GM12878 (cell line): ENCODE data around the gene MICAL3. TPM values are rescaled to one million over a fixed set of nuclear protein-coding genes. Genes with fewer than 3 reads are reported as not detected.

Source experiments
- ATAC-seq: fragments of 200-7000 bp; cut with Tn5 transposase; 3 replicates; pipeline ENCODE4 v1.9.1; 2020; ENCODE audit warnings: mild to moderate bottlenecking, moderate library complexity
- BruUV-seq: library from RNA; stranded (reverse); fragments of 400-500 nt; replicated peaks from 2 replicates; lab custom pipeline; 2021; lab: Mats Ljungman, UMichigan
- CTCF ChIA-PET: fragments of 300-600 bp; sonication (Branson Sonifier 250); formaldehyde crosslinking; extraction: SDS; loops from one replicate; lab custom pipeline; 2021; ENCODE audit warnings: inconsistent platforms; lab: Yijun Ruan, JAX
- POLR2A ChIA-PET: fragments of 350-600 bp; formaldehyde crosslinking; extraction: SDS; loops from one replicate; lab custom pipeline; 2021; ENCODE audit warnings: inconsistent platforms; lab: Charles Lee
- RAD21 ChIA-PET: fragments of 300-600 bp; sonication (Branson Sonifier 250); formaldehyde crosslinking; loops from one replicate; lab custom pipeline; 2023; ENCODE audit warnings: antibody characterized with exemption; ENCODE audit not compliant: unreplicated experiment; lab: Charles Lee
- SMC1A ChIA-PET: fragments of 300-600 bp; sonication (Branson Sonifier 250); formaldehyde crosslinking; loops from one replicate; lab custom pipeline; 2023; ENCODE audit not compliant: unreplicated experiment, uncharacterized antibody; lab: Charles Lee
- DNase-seq: peaks from one replicate; pipeline ENCODE4 v3.0.0-alpha.2; 2011; ENCODE audit warnings: low read depth, low spot score
- FAIRE-seq: peaks from 3 replicates; lab custom pipeline; 2011; peaks lifted over from hg19 to GRCh38; lab: Jason Lieb, UNC
- H2AFZ ChIP-seq: 2 replicates; pipeline ENCODE4 v1.6.0; 2011; ENCODE audit warnings: low read depth, low read length, control low read depth; ENCODE audit not compliant: control insufficient read depth
- H3K27ac ChIP-seq: 2 replicates; pipeline ENCODE4 v1.5.1; 2011; ENCODE audit warnings: control low read depth; ENCODE audit not compliant: control insufficient read depth, insufficient read depth
- H3K27me3 ChIP-seq, 2 experiments: replicated peaks in 1 of 2; 2 replicates each; pipeline versions ENCODE4 v1.6.0 to v1.6.1; 2011; ENCODE audit warnings: low read length in 1 of 2; ENCODE audit not compliant: control insufficient read depth in 2 of 2, insufficient read depth in 2 of 2
- H3K36me3 ChIP-seq, 2 experiments: 2 replicates each; pipeline ENCODE4 v1.5.1; 2011; ENCODE audit warnings: low read length in 1 of 2; ENCODE audit not compliant: control insufficient read depth in 2 of 2, insufficient read depth in 2 of 2
- H3K4me1 ChIP-seq: 2 replicates; pipeline ENCODE4 v1.6.1; 2011; ENCODE audit warnings: mild to moderate bottlenecking, low read length, moderate library complexity, mixed read lengths; ENCODE audit not compliant: control insufficient read depth, insufficient read depth
- H3K4me2 ChIP-seq: 2 replicates; pipeline ENCODE4 v1.6.0; 2011; ENCODE audit warnings: control low read depth; ENCODE audit not compliant: control insufficient read depth, insufficient read depth
- H3K4me3 ChIP-seq: fragments of 200-600 bp; sonication (generic); 2 replicates; pipeline ENCODE4 v1.5.1; 2016
- H3K79me2 ChIP-seq: 2 replicates; pipeline ENCODE4 v1.6.0; 2011; ENCODE audit warnings: low read length; ENCODE audit not compliant: control insufficient read depth, insufficient read depth
- H3K9ac ChIP-seq: 2 replicates; pipeline ENCODE4 v1.8.0; 2011; ENCODE audit warnings: low read length, control low read depth, mixed read lengths; ENCODE audit not compliant: control insufficient read depth, insufficient read depth
- H3K9me3 ChIP-seq: replicated peaks from 3 replicates; pipeline ENCODE4 v1.5.1; 2011; ENCODE audit warnings: mild to moderate bottlenecking, low read length; ENCODE audit not compliant: control insufficient read depth, insufficient read depth
- H4K20me1 ChIP-seq: 2 replicates; pipeline ENCODE4 v1.6.0; 2011; ENCODE audit not compliant: control insufficient read depth, insufficient read depth
- CEBPB ChIP-seq, 2 experiments: fragments of 150-350 bp in 1 of 2; IDR thresholded peaks; 2 replicates each; pipeline ENCODE4 v1.6.1; 2012 to 2014; ENCODE audit warnings: low read depth in 2 of 2, low read length in 2 of 2, borderline replicate concordance in 1 of 2, inconsistent platforms in 1 of 2
- CUX1 ChIP-seq: IDR thresholded peaks from 2 replicates; pipeline ENCODE4 v1.6.1; 2012; ENCODE audit warnings: improper control_type of control experiment, low read depth, low read length; ENCODE audit not compliant: insufficient replicate concordance
- ELK1 ChIP-seq: IDR thresholded peaks from 2 replicates; pipeline ENCODE4 v1.6.1; 2012; ENCODE audit warnings: low read depth, low read length, improper control_type of control experiment
- EP300 ChIP-seq, 2 experiments: fragments of 150-350 bp in 1 of 2; IDR thresholded peaks; 2 replicates each; pipeline ENCODE4 v1.6.1; 2011 to 2012; ENCODE audit warnings: low read depth in 2 of 2, low read length in 2 of 2, borderline replicate concordance in 1 of 2, improper control_type of control experiment in 1 of 2, inconsistent platforms in 1 of 2; ENCODE audit not compliant: control insufficient read depth in 1 of 2
- FOXK2 ChIP-seq: fragments of 450-650 bp; IDR thresholded peaks from 2 replicates; pipeline ENCODE4 v1.6.1; 2017; ENCODE audit warnings: mild to moderate bottlenecking, moderate library complexity
- FOXM1 ChIP-seq: IDR thresholded peaks from 2 replicates; pipeline ENCODE4 v1.6.1; 2012; ENCODE audit warnings: low read depth, mild to moderate bottlenecking, inconsistent platforms, low read length, moderate library complexity
- MAX ChIP-seq: IDR thresholded peaks from 2 replicates; pipeline ENCODE4 v1.6.1; 2012; ENCODE audit warnings: low read depth, low read length, improper control_type of control experiment
- PAX8 ChIP-seq: fragments of 450-650 bp; IDR thresholded peaks from 2 replicates; pipeline ENCODE4 v1.6.1; 2017; ENCODE audit warnings: mild to moderate bottlenecking, moderate library complexity
- PKNOX1 ChIP-seq: fragments of 450-650 bp; IDR thresholded peaks from 2 replicates; pipeline ENCODE4 v1.6.1; 2016; ENCODE audit warnings: mild to moderate bottlenecking
- POU2F2 ChIP-seq: IDR thresholded peaks from 3 replicates; pipeline ENCODE4 v1.6.1; 2011; ENCODE audit warnings: low read depth, mild to moderate bottlenecking, low read length, borderline replicate concordance
- RAD51 ChIP-seq: fragments of 450-650 bp; IDR thresholded peaks from 2 replicates; pipeline ENCODE4 v1.6.1; 2016; ENCODE audit warnings: moderate library complexity, mild to moderate bottlenecking, inconsistent platforms
- STAT1 ChIP-seq: fragments of 450-650 bp; conservative IDR thresholded peaks from 2 replicates; pipeline ENCODE4 v1.6.1; 2014; ENCODE audit warnings: antibody characterized with exemption, mild to moderate bottlenecking
- STAT3 ChIP-seq: IDR thresholded peaks from 2 replicates; pipeline ENCODE4 v1.6.1; 2011; ENCODE audit warnings: low read depth, low read length, improper control_type of control experiment
- TCF7 ChIP-seq: IDR thresholded peaks from 2 replicates; pipeline ENCODE4 v1.6.1; 2014; ENCODE audit warnings: antibody characterized with exemption, borderline replicate concordance
- ZNF24 ChIP-seq: fragments of 450-650 bp; IDR thresholded peaks from 2 replicates; pipeline ENCODE4 v1.6.1; 2017; ENCODE audit warnings: antibody characterized with exemption, mild to moderate bottlenecking
- WGBS: methylation state at CpG from one replicate; pipeline ENCODE4 v1.1.6; 2016; ENCODE audit warnings: low lambda C conversion rate; ENCODE audit not compliant: insufficient replicate concordance, insufficient coverage; ENCODE audit errors: missing lambda C conversion rate; 5-methylcytosine and 5-hydroxymethylcytosine counted together
- in situ Hi-C: fragments of 300-500 bp; cut with MboI; formaldehyde crosslinking; loops from 9 replicates; pipeline ENCODE4 v1.14.3; 2018; ENCODE audit warnings: mixed read lengths
- intact Hi-C: fragments of 100-400 bp; cut with micrococcal nuclease; formaldehyde crosslinking; loops from one replicate; pipeline ENCODE4 v1.14.2; 2022; ENCODE audit not compliant: unreplicated experiment
- polyA plus RNA-seq, 11 experiments: library from polyadenylated mRNA; depleted of rRNA in 4 of 11; unstranded in 6 of 11; stranded (reverse) in 5 of 11; fragments of >200 nt; fragmentation: Nextera tagmentation in 4 of 11; fragmentation: Illumina TruSeq in 1 of 11; extraction: Ambion mirVana in 4 of 11; extraction: Trizol in 1 of 11; gene quantifications; 1 replicate in 1 of 11; 2 replicates in 10 of 11; pipeline versions ENCODE4 v1.2.1 to v1.2.3, GENCODE V29; 2011 to 2016; ENCODE audit warnings: inconsistent platforms in 2 of 11, missing spikeins in 2 of 11, low read depth in 1 of 11
- total RNA-seq, 4 experiments: library from RNA; depleted of rRNA in 3 of 4; stranded (reverse); fragments of >200 nt in 3 of 4; fragmentation: Illumina TruSeq in 1 of 4; extraction: Trizol in 1 of 4; gene quantifications; 2 replicates each; pipeline versions ENCODE4 v1.2.1 to v1.2.3, GENCODE V29; 2013 to 2021

Gene MICAL3
- total and polyA plus RNA-seq, 10 of the 15 experiments (the other 5 are each of a cell fraction or from before 2014, with no cell fraction given) = 2.6 to 92.2 (median 24.0) TPM

DNA sequence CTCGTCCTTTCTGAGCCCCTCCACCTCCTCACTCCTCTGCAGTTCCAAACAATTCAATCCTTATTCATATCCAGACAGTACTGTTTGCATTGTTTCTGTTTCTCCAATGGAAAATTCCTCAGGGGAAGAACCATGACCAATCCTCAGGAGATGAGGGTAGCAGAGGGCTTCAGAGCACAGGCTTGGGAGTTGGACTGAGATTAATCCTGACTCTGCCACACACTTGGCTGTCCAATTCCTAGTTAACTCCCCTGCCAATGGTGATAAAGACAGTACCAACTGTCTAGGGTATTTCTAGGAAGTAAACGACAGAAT lies 58.0 kb downstream of the MICAL3 start:
- H3K4me3 ChIP-seq = no peak overlapping the region
- no peak for DNase-seq
- no peaks in the 10 kb centered on the region; a peak in 1 of 4 replicates for H3K27me3 ChIP-seq
- 36% methylated on average over 2 of the region's 2 CpGs for WGBS
- SMC1A ChIA-PET = interaction anchor here (1.1 kb wide), 2 partner anchors 9 to 23 kb away, joined by 3 to 6 read pairs; no protein-coding TSS in a partner anchor
- H3K36me3 ChIP-seq = peaks cover 8 to 11% of the 10 kb centered on the region in 2 experiments; a peak in 3 of 4 replicates
- peaks cover 29% of the 10 kb centered on the region for H3K79me2 ChIP-seq
- ATAC-seq = no peak
- CTCF ChIA-PET = interaction anchor here (1.2 kb wide), 1 partner anchor 97 kb away, joined by 3 read pairs; no protein-coding TSS in a partner anchor
- peaks cover 6% of the 10 kb centered on the region for H4K20me1 ChIP-seq
- POLR2A ChIA-PET = interaction anchor here (0.5 kb wide), 1 partner anchor 9 kb away, joined by 9 read pairs; no protein-coding TSS in a partner anchor
- in situ Hi-C loops (no loop called here), intact Hi-C loops (no loop called here)
- no TSS peak for BruUV-seq
- H3K9ac ChIP-seq = no peak overlapping the region
- FAIRE-seq = no peak
- H3K4me1 ChIP-seq = peaks cover 36% of the 10 kb centered on the region
- H3K4me2 ChIP-seq = peak overlapping the region; percentile 89; the same call in 1 of the 2 replicates
- H3K27ac ChIP-seq = no peak overlapping the region
- H3K9me3 ChIP-seq = no peaks in the 10 kb centered on the region
- RAD21 ChIA-PET = interaction anchor here (1.5 kb wide), 1 partner anchor 110 kb away, joined by 5 read pairs; no protein-coding TSS in a partner anchor
- H2AFZ ChIP-seq = no peak overlapping the region
- TF ChIP-seq CEBPB (IDR thresholded peaks at IDR 0.05; ENCODE audit: borderline replicate concordance in 1 of 2, low read depth in 2 of 2, low read length in 2 of 2) = no peak
- TF ChIP-seq STAT3 = no peak
- no peak for TF ChIP-seq PKNOX1
- no peak for TF ChIP-seq ELK1
- no peak for TF ChIP-seq RAD51
- no peak for TF ChIP-seq EP300 (IDR thresholded peaks at IDR 0.05; ENCODE audit: borderline replicate concordance in 1 of 2, control insufficient read depth in 1 of 2, low read depth in 2 of 2, low read length in 2 of 2)
- TF ChIP-seq FOXM1 = no peak
- no peak for TF ChIP-seq MAX
- no peak for TF ChIP-seq CUX1
- no peak for TF ChIP-seq POU2F2
- TF ChIP-seq STAT1 = no peak
- TF ChIP-seq TCF7 = no peak
- TF ChIP-seq FOXK2 = no peak
- TF ChIP-seq ZNF24 = no peak
- no peak for TF ChIP-seq PAX8
